ENCODE data around the gene ADAMTS17. TPM values are rescaled to one million over a fixed set of nuclear protein-coding genes. Genes with fewer than 3 reads are reported as not detected.

The ADAMTS17 gene
- total RNA-seq, 1 experiment from 2014 or later, result 4.2 TPM

DNA sequence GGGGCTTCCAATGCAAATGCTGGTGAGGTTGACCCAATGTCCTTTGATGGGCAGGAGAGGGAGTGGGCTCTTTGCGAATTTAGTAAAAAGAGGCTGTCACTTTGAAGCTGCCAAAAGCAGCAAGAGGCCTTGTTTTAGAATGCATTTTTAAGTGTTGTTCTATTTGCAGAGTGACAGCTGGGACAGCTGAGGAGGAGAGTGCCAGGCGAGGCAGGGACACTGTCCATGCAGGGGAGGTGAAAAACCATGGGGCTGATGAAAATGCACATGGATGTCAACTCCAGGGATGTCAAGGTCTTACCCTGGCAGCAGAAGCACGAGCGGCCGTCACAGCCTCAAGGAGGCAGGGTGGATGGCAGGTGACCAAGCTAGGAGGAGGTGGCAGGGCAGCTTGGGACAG, 279.8 kb downstream of the ADAMTS17 start:
- no TSS peak for BruUV-seq (replicated peaks)
- Histone ChIP-seq H3K4me1 (ENCODE audit: control insufficient read depth in 1 of 2, insufficient read depth in 2 of 2, low read length in 2 of 2) (no peaks in the 10 kb centered on the region), H4K20me1 (ENCODE audit: insufficient read depth) (no peaks in the 10 kb centered on the region), H3K79me2 (ENCODE audit: insufficient read depth, low read length) (no peaks in the 10 kb centered on the region), H3K9me2 (ENCODE audit: insufficient read depth) (no peaks in the 10 kb centered on the region), H3K4me3 (replicated peaks in 1 of 2; ENCODE audit: low read depth in 1 of 2, low read length in 2 of 2) (no peak overlapping the region), H3K27ac (ENCODE audit: low read depth, low read length) (no peak overlapping the region), H3K9me3 (ENCODE audit: control insufficient read depth in 1 of 2, insufficient read depth in 1 of 2, low read depth in 1 of 2, low read length in 2 of 2) (no peaks in the 10 kb centered on the region), H3K27me3 (ENCODE audit: insufficient read depth, low read length) (no peaks in the 10 kb centered on the region), H3K36me3 (ENCODE audit: control insufficient read depth in 1 of 2, insufficient read depth in 2 of 2, low read length in 2 of 2) (no peaks in the 10 kb centered on the region), H3K4me2 (ENCODE audit: low read length) (no peak overlapping the region), H2AFZ (ENCODE audit: low read depth, low read length, poor library complexity, severe bottlenecking) (no peak overlapping the region), H3K9ac (ENCODE audit: low read length) (no peak overlapping the region)
- DNase-seq (ENCODE audit: low read depth, low spot score), result no peak
- TF ChIP-seq, protein P1, sequence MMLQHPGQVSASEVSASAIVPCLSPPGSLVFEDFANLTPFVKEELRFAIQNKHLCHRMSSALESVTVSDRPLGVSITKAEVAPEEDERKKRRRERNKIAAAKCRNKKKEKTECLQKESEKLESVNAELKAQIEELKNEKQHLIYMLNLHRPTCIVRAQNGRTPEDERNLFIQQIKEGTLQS (IDR thresholded peaks at IDR 0.05), result no peak
- TF ChIP-seq EGR1 (IDR thresholded peaks at IDR 0.05; ENCODE audit: low read depth) (no peak), YY1 (IDR thresholded peaks at IDR 0.05; ENCODE audit: extremely low read depth, insufficient replicate concordance, low read depth, low read length) (no peak), ZNF274 (IDR thresholded peaks at IDR 0.05; ENCODE audit: low read depth, low read length) (no peak), TCF7L2 (IDR thresholded peaks at IDR 0.05; ENCODE audit: borderline replicate concordance, extremely low read depth, insufficient read depth, insufficient read length) (no peak), RAD21 (IDR thresholded peaks at IDR 0.05; ENCODE audit: low read depth) (no peak), JUND (IDR thresholded peaks at IDR 0.05) (no peak), POLR2A (IDR thresholded peaks at IDR 0.05; ENCODE audit: borderline replicate concordance, extremely low read depth, insufficient read depth, insufficient read length) (no peak), FOSL1 (IDR thresholded peaks at IDR 0.05; ENCODE audit: low read depth) (no peak), CBX3 (IDR thresholded peaks at IDR 0.05; ENCODE audit: low read depth) (no peak), SRF (IDR thresholded peaks at IDR 0.05; ENCODE audit: low read depth) (no peak), ELF1 (IDR thresholded peaks at IDR 0.05; ENCODE audit: borderline replicate concordance, low read depth) (no peak), POLR2AphosphoS5 (IDR thresholded peaks at IDR 0.05; ENCODE audit: low read depth, low read length) (no peak), SIN3A (IDR thresholded peaks at IDR 0.05; ENCODE audit: low read depth) (no peak), EZH2 (IDR thresholded peaks at IDR 0.05) (no peak), EZH2phosphoT487 (IDR thresholded peaks at IDR 0.05; ENCODE audit: borderline replicate concordance) (no peak)
- TF ChIP-seq, protein P2, sequence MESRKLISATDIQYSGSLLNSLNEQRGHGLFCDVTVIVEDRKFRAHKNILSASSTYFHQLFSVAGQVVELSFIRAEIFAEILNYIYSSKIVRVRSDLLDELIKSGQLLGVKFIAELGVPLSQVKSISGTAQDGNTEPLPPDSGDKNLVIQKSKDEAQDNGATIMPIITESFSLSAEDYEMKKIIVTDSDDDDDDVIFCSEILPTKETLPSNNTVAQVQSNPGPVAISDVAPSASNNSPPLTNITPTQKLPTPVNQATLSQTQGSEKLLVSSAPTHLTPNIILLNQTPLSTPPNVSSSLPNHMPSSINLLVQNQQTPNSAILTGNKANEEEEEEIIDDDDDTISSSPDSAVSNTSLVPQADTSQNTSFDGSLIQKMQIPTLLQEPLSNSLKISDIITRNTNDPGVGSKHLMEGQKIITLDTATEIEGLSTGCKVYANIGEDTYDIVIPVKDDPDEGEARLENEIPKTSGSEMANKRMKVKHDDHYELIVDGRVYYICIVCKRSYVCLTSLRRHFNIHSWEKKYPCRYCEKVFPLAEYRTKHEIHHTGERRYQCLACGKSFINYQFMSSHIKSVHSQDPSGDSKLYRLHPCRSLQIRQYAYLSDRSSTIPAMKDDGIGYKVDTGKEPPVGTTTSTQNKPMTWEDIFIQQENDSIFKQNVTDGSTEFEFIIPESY (IDR thresholded peaks at IDR 0.05; ENCODE audit: extremely low read depth, insufficient replicate concordance, low read length), result no peak
- TF ChIP-seq, protein P3, sequence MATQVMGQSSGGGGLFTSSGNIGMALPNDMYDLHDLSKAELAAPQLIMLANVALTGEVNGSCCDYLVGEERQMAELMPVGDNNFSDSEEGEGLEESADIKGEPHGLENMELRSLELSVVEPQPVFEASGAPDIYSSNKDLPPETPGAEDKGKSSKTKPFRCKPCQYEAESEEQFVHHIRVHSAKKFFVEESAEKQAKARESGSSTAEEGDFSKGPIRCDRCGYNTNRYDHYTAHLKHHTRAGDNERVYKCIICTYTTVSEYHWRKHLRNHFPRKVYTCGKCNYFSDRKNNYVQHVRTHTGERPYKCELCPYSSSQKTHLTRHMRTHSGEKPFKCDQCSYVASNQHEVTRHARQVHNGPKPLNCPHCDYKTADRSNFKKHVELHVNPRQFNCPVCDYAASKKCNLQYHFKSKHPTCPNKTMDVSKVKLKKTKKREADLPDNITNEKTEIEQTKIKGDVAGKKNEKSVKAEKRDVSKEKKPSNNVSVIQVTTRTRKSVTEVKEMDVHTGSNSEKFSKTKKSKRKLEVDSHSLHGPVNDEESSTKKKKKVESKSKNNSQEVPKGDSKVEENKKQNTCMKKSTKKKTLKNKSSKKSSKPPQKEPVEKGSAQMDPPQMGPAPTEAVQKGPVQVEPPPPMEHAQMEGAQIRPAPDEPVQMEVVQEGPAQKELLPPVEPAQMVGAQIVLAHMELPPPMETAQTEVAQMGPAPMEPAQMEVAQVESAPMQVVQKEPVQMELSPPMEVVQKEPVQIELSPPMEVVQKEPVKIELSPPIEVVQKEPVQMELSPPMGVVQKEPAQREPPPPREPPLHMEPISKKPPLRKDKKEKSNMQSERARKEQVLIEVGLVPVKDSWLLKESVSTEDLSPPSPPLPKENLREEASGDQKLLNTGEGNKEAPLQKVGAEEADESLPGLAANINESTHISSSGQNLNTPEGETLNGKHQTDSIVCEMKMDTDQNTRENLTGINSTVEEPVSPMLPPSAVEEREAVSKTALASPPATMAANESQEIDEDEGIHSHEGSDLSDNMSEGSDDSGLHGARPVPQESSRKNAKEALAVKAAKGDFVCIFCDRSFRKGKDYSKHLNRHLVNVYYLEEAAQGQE (IDR thresholded peaks at IDR 0.05; ENCODE audit: low read depth), result no peak
- TF ChIP-seq, protein P4, sequence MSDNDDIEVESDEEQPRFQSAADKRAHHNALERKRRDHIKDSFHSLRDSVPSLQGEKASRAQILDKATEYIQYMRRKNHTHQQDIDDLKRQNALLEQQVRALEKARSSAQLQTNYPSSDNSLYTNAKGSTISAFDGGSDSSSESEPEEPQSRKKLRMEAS (IDR thresholded peaks at IDR 0.05), result no peak
- TF ChIP-seq, protein P5, sequence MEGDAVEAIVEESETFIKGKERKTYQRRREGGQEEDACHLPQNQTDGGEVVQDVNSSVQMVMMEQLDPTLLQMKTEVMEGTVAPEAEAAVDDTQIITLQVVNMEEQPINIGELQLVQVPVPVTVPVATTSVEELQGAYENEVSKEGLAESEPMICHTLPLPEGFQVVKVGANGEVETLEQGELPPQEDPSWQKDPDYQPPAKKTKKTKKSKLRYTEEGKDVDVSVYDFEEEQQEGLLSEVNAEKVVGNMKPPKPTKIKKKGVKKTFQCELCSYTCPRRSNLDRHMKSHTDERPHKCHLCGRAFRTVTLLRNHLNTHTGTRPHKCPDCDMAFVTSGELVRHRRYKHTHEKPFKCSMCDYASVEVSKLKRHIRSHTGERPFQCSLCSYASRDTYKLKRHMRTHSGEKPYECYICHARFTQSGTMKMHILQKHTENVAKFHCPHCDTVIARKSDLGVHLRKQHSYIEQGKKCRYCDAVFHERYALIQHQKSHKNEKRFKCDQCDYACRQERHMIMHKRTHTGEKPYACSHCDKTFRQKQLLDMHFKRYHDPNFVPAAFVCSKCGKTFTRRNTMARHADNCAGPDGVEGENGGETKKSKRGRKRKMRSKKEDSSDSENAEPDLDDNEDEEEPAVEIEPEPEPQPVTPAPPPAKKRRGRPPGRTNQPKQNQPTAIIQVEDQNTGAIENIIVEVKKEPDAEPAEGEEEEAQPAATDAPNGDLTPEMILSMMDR (IDR thresholded peaks at IDR 0.05 in 2 of 3, conservative IDR thresholded peaks at IDR 0.05 in 1 of 3; ENCODE audit: borderline replicate concordance in 1 of 3, insufficient read depth in 1 of 3, low read depth in 2 of 3, low read length in 2 of 3), result no peak
- intact Hi-C loops (cut with micrococcal nuclease), result no loop called here
- ChIA-PET POLR2A (no interaction called here), RAD21 (ENCODE audit: low non-redundant PET in 1 of 2, low total read pairs in 2 of 2, uncharacterized antibody in 2 of 2, unreplicated experiment in 2 of 2) (no interaction called here), CTCF (no interaction called here)
- ATAC-seq, result no peak

Measured in HCT116 (cell line).